Measurements from ENCODE around the gene OSBP2.

DNA sequence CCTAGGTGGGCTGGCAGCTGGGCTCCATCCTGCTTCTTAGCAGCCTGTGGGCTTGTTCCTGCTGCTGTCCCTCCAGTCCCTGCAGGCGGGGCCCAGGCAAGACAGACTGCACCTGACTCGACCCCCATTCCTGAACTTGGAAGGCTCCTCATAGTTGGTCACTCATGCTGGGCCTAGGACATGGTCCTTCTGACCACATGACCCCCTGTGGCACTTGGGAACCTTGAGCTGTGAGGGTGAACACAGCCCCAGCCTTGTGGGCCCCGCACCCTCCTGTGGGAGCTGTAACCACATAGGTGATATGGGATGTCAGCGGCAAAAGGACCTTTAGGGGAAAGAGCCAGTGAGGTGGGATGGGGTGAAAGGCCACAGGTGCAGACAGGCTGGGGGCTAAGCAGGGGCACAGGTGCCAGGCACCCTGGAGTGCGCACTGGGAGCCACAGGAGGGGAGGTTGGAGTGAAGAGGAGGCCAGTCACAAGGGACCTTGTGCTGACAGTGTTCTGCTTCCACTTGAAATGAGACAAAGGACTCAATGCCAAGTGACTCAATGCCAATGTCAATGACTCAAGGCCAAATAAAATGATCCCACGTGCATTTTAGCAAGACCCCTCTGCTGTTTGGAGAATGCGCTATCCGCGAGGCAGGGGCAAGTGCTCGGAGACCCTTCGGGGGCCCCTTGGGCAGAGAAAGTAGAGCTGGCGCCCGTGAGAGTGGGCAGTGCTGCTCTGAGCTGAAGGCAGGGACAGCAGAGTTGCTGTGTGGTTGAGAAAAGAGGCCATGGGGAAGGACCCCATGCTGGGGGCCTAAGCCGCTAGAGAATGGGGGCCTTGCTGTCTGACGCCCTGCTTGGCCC is 183.2 kb downstream of the OSBP2 start:
- TF ChIP-seq ZNF8 (CRISPR knock-in tag; IDR thresholded peaks at IDR 0.05) = no peak
- TF ChIP-seq CSRNP3 (CRISPR knock-in tag; IDR thresholded peaks at IDR 0.05) = no peak
- TF ChIP-seq TOX (CRISPR knock-in tag; IDR thresholded peaks at IDR 0.05; ENCODE audit: borderline replicate concordance) = no peak
- TF ChIP-seq TCF4 (CRISPR knock-in tag; IDR thresholded peaks at IDR 0.05; ENCODE audit: borderline replicate concordance) = no peak
- no peak for TF ChIP-seq RARB (CRISPR knock-in tag; IDR thresholded peaks at IDR 0.05)
- TF ChIP-seq CSDC2 (CRISPR knock-in tag; IDR thresholded peaks at IDR 0.05) = no peak
- TF ChIP-seq ZNF70 (CRISPR knock-in tag; IDR thresholded peaks at IDR 0.05) = no peak
- TF ChIP-seq ZFP30 (CRISPR knock-in tag; IDR thresholded peaks at IDR 0.05) = no peak

All from SK-N-SH treated with all-trans-retinoic acid at 6 μM for 48 hours (cell line).